ENCODE results near the gene SMPDL3A. TPM values are rescaled to one million over a fixed set of nuclear protein-coding genes. Genes with fewer than 3 reads are reported as not detected.

The SMPDL3A gene
- total and polyA plus RNA-seq, 2 donors (not counting 3 experiments of a cell fraction or from before 2014, with no cell fraction given), result 4.1 to 4.2 TPM

DNA sequence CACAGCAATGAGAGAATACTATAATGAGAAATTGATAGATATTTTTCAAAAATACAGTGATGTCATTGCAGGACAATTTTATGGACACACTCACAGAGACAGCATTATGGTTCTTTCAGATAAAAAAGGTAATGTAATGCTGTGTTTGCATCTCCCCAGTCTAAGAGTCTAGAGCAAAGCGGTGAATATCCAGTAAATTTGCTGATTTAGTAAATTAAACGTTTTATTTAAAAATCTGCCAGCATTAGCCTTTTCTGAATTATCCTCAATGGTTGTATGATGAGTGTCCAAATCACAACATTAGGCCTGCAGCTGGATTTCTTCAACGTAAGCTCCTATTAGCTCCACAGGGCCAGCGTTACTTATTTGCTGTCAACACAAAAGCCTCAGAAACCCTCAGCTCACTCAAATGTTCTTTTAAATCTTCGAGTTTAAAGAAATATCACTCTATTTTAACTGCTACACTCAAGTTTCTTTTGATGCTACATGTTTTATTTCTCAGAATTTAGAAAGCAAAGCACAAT, 16.0 kb downstream of the SMPDL3A start:
- Histone ChIP-seq H3K27ac (ENCODE audit: insufficient read depth, low read depth, low read length) (no peak overlapping the region), H3K36me3 (ENCODE audit: control insufficient read depth in 2 of 2, extremely low read depth in 1 of 2, insufficient read depth in 2 of 2, low read length in 2 of 2) (no peaks in the 10 kb centered on the region), H3K27me3 (ENCODE audit: control insufficient read depth in 2 of 2, insufficient read depth in 2 of 2, low read length in 2 of 2) (no peaks in the 10 kb centered on the region), H3K9me1 (replicated peaks; ENCODE audit: control insufficient read depth, extremely low read depth, insufficient read depth, low read length) (no peaks in the 10 kb centered on the region), H3K4me2 (ENCODE audit: insufficient read depth, low read length) (no peak overlapping the region), H3K9me3 (replicated peaks; ENCODE audit: control insufficient read depth, insufficient read depth, low read length) (no peaks in the 10 kb centered on the region), H3K9ac (replicated peaks; ENCODE audit: extremely low read depth, insufficient read depth, low read length) (no peak overlapping the region), H2AFZ (ENCODE audit: low read depth, low read length) (no peak overlapping the region), H3K79me2 (ENCODE audit: control insufficient read depth, insufficient read depth, low read length) (no peaks in the 10 kb centered on the region), H3K4me3 (replicated peaks in 1 of 3; ENCODE audit: insufficient read depth in 1 of 3, low read depth in 1 of 3, low read length in 3 of 3) (no peak overlapping the region), H3K4me1 (ENCODE audit: control insufficient read depth, extremely low read depth, insufficient read depth, low read length) (no peaks in the 10 kb centered on the region), H4K20me1 (replicated peaks; ENCODE audit: control insufficient read depth, extremely low read depth, insufficient read depth, low read length) (no peaks in the 10 kb centered on the region)
- FAIRE-seq (no peak), DNase-seq (ENCODE audit: low read depth, low spot score) (no peak)
- no TSS peak for BruUV-seq (replicated peaks)
- ChIA-PET CTCF (no interaction called here), POLR2A (no interaction called here)
- TF ChIP-seq POLR2AphosphoS5 (IDR thresholded peaks at IDR 0.05; ENCODE audit: insufficient read depth, low read depth, low read length), result no peak
- no peak for TF ChIP-seq MYC (IDR thresholded peaks at IDR 0.05; ENCODE audit: low read depth, low read length)
- TF ChIP-seq, protein P1, sequence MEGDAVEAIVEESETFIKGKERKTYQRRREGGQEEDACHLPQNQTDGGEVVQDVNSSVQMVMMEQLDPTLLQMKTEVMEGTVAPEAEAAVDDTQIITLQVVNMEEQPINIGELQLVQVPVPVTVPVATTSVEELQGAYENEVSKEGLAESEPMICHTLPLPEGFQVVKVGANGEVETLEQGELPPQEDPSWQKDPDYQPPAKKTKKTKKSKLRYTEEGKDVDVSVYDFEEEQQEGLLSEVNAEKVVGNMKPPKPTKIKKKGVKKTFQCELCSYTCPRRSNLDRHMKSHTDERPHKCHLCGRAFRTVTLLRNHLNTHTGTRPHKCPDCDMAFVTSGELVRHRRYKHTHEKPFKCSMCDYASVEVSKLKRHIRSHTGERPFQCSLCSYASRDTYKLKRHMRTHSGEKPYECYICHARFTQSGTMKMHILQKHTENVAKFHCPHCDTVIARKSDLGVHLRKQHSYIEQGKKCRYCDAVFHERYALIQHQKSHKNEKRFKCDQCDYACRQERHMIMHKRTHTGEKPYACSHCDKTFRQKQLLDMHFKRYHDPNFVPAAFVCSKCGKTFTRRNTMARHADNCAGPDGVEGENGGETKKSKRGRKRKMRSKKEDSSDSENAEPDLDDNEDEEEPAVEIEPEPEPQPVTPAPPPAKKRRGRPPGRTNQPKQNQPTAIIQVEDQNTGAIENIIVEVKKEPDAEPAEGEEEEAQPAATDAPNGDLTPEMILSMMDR (IDR thresholded peaks at IDR 0.05; ENCODE audit: extremely low read depth in 1 of 2, insufficient read depth in 1 of 2, low read depth in 1 of 2, low read length in 2 of 2), result no peak
- no peak for TF ChIP-seq EZH2 (IDR thresholded peaks at IDR 0.05; ENCODE audit: borderline replicate concordance, low read depth, low read length, severe bottlenecking)
- dilution Hi-C loops (cut with MboI; ENCODE audit: extremely low pct_ligation_motif_present, low sequenced_read_pairs) (no loop called here), intact Hi-C loops (cut with micrococcal nuclease) (no loop called here)

DNA sequence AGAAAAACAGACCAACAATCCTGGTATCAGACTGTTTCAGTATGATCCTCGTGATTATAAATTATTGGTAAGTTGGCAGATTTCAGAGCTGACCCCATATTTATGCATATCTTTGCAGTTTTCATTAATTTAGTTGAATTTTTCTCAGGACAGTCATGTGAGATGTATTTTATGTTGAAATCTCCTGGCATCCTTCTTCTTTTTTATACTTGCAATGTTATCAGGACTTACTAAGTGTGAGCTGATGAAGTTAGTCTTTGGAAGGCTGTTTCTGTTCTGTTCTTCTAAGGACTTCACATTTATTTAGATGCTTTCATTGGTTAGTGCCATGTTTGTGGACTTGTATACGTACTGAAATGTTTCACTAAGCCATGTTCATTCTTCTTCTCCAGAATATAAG, 17.2 kb downstream of the SMPDL3A start:
- intact Hi-C loops (cut with micrococcal nuclease) (no loop called here), dilution Hi-C loops (cut with MboI; ENCODE audit: extremely low pct_ligation_motif_present, low sequenced_read_pairs) (no loop called here)
- no peak overlapping the region for H3K27ac ChIP-seq (ENCODE audit: insufficient read depth, low read depth, low read length)
- H3K4me2 ChIP-seq (ENCODE audit: insufficient read depth, low read length), result no peak overlapping the region
- no peak overlapping the region for H3K4me3 ChIP-seq (replicated peaks in 1 of 3; ENCODE audit: insufficient read depth in 1 of 3, low read depth in 1 of 3, low read length in 3 of 3)
- no peaks in the 10 kb centered on the region for H3K36me3 ChIP-seq (ENCODE audit: control insufficient read depth in 2 of 2, extremely low read depth in 1 of 2, insufficient read depth in 2 of 2, low read length in 2 of 2)
- no peaks in the 10 kb centered on the region for H3K9me3 ChIP-seq (replicated peaks; ENCODE audit: control insufficient read depth, insufficient read depth, low read length)
- H3K27me3 ChIP-seq (ENCODE audit: control insufficient read depth in 2 of 2, insufficient read depth in 2 of 2, low read length in 2 of 2), result no peaks in the 10 kb centered on the region
- H3K79me2 ChIP-seq (ENCODE audit: control insufficient read depth, insufficient read depth, low read length), result no peaks in the 10 kb centered on the region
- H3K9me1 ChIP-seq (replicated peaks; ENCODE audit: control insufficient read depth, extremely low read depth, insufficient read depth, low read length), result no peaks in the 10 kb centered on the region
- FAIRE-seq, result no peak
- no peak for DNase-seq (ENCODE audit: low read depth, low spot score)
- no peaks in the 10 kb centered on the region for H3K4me1 ChIP-seq (ENCODE audit: control insufficient read depth, extremely low read depth, insufficient read depth, low read length)
- TF ChIP-seq POLR2AphosphoS5 (IDR thresholded peaks at IDR 0.05; ENCODE audit: insufficient read depth, low read depth, low read length) (no peak), GATA2 (IDR thresholded peaks at IDR 0.05; ENCODE audit: insufficient read depth, insufficient read length, low read depth, low read length) (no peak), POLR2A (IDR thresholded peaks at IDR 0.05; ENCODE audit: low read depth, low read length) (no peak), MYC (IDR thresholded peaks at IDR 0.05; ENCODE audit: low read depth, low read length) (no peak), FOS (IDR thresholded peaks at IDR 0.05; ENCODE audit: borderline replicate concordance, insufficient read depth, low read length) (no peak), EZH2 (IDR thresholded peaks at IDR 0.05; ENCODE audit: borderline replicate concordance, low read depth, low read length, severe bottlenecking) (no peak), JUN (IDR thresholded peaks at IDR 0.05; ENCODE audit: borderline replicate concordance, insufficient read depth, insufficient read length, low read depth) (no peak)
- TF ChIP-seq, protein P1 (IDR thresholded peaks at IDR 0.05; ENCODE audit: extremely low read depth in 1 of 2, insufficient read depth in 1 of 2, low read depth in 1 of 2, low read length in 2 of 2), result no peak
- TF ChIP-seq, protein P2, sequence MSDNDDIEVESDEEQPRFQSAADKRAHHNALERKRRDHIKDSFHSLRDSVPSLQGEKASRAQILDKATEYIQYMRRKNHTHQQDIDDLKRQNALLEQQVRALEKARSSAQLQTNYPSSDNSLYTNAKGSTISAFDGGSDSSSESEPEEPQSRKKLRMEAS (IDR thresholded peaks at IDR 0.05; ENCODE audit: insufficient read depth, insufficient read length), result no peak
- CTCF ChIA-PET, result interaction anchor here (1.8 kb wide), 1 partner anchor 17 kb away, joined by 4 read pairs; the partner anchor contains the start of gene SMPDL3A
- no TSS peak for BruUV-seq (replicated peaks)
- H4K20me1 ChIP-seq (replicated peaks; ENCODE audit: control insufficient read depth, extremely low read depth, insufficient read depth, low read length), result no peaks in the 10 kb centered on the region
- H3K9ac ChIP-seq (replicated peaks; ENCODE audit: extremely low read depth, insufficient read depth, low read length), result no peak overlapping the region
- H2AFZ ChIP-seq (ENCODE audit: low read depth, low read length), result no peak overlapping the region
- POLR2A ChIA-PET, result no interaction called here

Measured in endothelial cell of umbilical vein (primary cell).